CD4-positive, alpha-beta T cell treated with Interleukin-6 for 4 hours (primary cell): ENCODE data around the gene NLN.
"Not testable (repeated sequence)": the region's sequence is repeated elsewhere in the genome, so short reads cannot be mapped to it uniquely, and the experiment has no call there.

Experiments
- DNase-seq: peaks from one replicate; pipeline ENCODE4 v3.0.0-alpha.2; 2020; ENCODE audit warnings: mixed read lengths

Gene NLN

DNA sequence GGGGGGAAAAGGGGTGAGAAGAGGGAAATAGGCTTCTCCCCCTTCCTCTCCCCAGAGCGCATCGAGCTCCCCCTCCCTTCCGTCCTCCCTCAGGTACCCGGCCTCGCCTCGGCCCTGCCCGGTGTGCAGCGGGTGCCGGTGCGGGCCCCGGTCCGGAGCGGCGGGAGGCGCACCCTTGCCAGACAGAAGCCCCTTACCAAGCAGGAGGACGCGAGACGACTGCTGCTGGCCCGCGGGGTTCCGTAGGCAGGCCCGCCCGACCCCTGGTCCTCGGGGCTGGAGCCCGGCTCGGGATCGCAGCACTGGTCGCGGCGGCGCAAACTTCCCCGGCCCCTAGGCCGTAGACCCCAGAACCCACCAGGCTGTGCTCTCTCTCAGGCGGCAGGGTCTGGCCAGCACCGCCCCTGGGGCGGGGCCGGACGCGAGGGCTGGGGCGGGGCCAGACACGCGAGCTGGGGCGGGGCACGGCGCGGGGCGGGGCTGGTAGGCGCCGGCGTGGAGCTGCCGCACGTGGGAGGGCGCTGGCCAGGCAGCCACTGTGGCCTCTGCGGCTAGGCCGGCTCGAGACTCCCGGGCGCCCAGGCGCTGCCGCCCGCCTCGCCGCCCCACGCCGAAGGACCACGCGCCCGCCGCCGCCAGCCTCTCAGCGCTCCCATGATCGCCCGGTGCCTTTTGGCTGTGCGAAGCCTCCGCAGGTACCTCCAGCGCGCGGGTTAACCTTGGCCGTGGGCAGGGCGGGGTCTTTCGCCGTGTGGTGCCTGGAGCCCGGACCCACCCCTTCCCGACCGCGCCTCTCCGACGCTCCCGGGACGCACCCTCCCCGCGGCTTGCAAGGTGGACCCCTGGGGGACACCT is at the start of gene NLN, which contains the start of gene SGTB:
TSS of gene NLN (plus strand) at position 486 of the 855 bp plus-strand sequence. CDS start at position 655, 169 bp downstream.
TSS of gene SGTB (minus strand) at position 390 of the 855 bp plus-strand sequence. CDS start 1,302 bp downstream, outside the sequence.
- peak; percentile 86 for DNase-seq

DNA sequence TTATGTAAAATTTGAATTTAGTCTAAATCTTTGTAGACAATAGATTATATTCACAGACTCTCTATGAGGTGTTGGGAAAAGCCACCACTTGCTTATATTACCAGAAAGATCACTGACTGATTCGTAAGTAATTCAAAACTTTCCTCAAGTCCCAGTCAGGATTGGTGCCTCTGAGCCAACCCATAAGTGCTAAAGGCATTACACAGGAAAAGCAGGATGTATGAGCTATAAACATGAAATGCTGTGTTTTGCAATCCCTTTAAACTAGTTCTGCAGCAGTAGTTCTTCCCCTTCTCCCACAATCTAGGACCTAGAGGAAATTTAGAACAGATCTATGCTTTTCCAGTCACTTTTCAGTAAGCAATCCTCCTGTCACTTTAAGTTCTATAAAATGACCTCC is 49.2 kb upstream of the NLN start:
- DNase-seq: no peak

DNA sequence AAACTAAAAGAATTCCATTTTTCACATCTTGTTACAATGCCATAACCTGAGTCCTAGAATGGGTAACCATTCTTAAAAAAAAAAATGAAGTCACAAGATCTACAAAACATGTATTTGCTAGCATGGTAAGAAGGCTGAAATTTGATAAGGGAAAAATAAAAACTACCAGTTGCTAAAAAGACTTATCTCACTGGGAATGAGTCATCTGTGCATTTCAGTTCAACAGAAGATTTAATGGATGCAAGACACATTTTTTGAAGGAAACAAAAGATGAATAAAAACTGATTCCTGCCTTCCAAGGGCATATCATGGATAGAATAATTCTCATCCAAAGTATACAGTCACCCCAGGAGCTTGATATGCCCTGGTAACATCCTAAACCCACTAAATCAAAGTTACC is 47.3 kb upstream of the NLN start:
- no peak for DNase-seq

DNA sequence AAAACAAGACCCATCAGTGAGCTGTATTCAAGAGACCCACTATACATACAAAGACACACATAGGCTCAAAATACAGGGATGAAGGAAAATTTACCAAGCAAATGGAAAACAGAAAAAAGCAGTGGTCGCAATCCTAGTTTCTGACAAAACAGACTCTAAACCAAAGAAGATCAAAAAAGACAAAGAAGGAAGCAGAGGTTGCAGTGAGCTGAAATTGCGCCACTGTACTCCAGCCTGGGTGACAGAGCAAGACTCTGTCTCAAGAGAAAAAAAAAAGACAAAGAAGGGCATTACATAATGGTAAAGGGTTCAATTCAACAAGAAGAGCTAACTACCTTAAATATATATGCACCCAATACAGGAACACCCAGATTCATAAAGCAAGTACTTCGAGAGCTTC is 45.9 kb upstream of the NLN start:
- not testable (repeated sequence) for DNase-seq

DNA sequence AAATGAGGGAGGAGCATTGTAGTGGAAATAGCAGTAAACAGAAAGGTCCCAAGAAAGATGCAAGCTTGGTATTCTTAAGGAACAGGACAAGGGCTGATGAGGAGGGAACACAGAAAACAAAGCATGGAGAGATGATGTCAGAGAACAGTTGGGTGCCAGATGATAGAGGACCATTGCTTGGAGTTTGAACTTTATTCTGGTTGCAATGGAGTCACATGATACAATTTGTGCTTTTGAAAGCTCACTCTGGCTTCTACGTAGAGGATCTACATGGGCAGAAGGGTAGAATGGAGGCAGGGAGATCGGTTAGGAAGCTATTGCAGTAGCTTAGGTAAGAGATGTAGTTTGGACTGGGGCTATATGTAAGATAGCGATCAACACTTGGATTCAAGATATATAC is 39.9 kb upstream of the NLN start:
- DNase-seq: no peak

GRCh38 chr5:65693121-65693520 is 28.9 kb upstream of the NLN start:
- no peak for DNase-seq

DNA sequence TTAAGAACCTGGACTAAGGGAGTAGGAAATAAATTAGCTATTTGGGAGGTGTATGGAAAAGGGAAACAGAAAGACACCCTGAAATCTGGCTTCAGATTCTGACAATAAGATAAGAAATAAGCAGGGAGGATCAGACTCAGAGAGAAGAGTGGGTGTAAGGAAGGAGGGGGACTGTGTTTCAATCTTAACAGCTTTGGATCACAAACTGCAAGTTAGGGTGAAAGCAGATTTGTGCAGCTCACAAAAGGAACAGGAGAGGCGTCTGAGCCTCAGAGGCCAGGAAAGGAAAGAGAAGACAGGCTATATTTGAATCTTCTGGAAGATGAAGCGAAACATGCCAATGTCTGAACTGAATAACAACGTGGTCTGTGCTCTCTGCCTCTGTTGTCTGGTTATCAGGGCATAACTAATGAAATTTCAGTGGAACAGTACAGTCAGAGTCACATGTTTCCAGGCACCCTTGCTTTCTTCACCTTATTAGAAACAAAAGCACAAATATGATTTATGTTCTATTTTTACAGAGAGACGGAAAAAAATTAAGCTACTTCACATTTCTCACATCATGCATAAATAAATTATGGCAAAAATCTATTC is 26.7 kb upstream of the NLN start:
- no peak for DNase-seq

DNA sequence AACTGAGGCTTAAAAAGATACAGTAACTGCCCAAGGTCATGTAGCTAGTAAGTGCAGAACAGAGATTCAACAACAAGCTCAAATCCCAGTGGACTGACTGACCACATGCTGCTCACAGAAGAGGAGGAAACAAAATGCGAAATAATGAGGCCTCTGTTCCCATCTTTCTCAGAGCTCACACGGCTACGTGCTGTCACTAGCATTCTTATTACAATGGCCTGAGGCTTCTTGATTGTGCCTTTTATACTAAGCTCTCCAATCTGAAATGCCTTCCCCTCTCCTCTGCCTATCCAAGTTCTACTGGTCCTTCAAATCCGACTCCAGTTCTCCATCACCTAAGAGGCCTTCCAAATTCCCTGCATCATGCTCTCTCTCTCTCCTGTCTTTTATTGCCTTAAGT is 26.1 kb upstream of the NLN start:
- no peak for DNase-seq

DNA sequence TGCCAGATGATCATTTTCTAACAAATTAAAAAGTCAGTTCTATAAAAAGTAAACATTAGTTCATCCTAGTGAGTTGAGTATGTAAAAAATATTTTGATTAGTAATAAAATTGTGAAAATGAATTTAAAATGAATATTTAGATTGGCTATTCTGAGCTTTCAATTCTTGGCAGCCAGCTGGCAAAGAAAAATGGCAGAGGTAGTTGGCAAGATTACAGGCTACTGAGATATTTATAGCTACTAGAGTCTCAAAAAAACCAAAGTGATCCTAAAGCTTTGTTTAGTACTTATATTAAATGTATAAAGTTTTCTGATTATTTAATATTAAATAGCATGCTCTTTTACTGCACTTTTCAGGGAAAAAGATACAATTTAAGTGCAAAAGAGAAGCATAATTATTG is 25.1 kb upstream of the NLN start:
- DNase-seq: no peak

- no peak for DNase-seq
These were observed 22.7 kb upstream of the NLN start for GRCh38 chr5:65699338-65699737.

DNA sequence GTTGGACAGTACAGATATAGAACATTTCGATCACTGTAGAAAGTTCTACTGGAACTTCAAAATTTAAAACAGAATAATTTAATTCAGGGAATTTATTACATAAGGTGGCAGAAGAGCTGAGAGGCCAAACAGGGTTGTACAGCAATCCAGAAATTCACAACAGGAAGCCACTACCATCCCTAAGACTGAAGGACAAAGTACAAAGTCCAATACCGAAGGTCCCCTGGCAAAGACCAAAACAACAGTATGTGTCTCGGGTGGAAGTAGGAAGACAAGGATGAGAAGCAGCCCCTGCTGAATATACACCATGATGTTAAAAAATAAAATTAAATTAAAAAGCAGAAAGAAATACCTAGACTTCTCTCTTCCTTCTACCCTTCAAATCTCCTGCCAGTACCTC is 20.0 kb upstream of the NLN start:
- no peak for DNase-seq

GRCh38 chr5:65704621-65705239 is 17.3 kb upstream of the NLN start:
- DNase-seq: no peak

DNA sequence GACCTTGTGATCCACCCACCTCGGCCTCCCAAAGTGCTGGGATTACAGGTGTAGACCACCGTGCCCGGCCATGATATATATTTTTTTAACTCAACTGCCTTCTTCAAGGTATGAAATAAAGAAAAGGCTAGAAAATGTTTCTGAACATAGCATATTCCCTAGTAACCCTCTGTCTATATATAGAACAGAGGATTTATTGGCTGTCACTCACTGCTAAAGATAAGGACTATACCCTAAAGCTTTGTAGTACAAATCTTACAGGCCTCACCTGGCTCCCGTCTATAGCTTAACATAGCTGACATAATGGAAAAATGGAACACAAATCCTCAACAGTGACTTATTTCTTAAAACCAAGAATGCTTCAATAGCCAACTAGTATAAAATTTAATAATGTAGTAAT is 14.3 kb upstream of the NLN start:
- DNase-seq: no peak

DNA sequence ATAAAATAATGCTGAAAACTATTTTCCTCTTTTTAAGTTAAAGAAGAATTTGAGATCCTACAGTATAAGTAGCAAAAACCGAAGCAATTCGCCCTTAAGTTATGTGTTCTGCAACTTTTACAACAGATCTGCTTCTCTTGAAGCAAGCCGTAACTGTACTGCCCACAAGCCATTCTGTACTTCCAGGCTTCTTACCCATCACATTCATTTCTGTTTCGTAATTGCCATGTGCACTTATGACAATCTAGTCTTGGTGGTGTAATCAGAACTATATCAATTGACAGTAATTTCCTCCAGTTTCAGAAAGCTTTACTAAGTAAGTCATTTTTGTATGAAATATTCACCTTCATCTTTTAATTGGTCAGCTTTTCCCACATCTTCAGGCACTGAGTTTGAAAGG is 13.9 kb upstream of the NLN start:
- no peak for DNase-seq

GRCh38 chr5:65718576-65719310 is 3.3 kb upstream of the NLN start:
- no peak for DNase-seq

DNA sequence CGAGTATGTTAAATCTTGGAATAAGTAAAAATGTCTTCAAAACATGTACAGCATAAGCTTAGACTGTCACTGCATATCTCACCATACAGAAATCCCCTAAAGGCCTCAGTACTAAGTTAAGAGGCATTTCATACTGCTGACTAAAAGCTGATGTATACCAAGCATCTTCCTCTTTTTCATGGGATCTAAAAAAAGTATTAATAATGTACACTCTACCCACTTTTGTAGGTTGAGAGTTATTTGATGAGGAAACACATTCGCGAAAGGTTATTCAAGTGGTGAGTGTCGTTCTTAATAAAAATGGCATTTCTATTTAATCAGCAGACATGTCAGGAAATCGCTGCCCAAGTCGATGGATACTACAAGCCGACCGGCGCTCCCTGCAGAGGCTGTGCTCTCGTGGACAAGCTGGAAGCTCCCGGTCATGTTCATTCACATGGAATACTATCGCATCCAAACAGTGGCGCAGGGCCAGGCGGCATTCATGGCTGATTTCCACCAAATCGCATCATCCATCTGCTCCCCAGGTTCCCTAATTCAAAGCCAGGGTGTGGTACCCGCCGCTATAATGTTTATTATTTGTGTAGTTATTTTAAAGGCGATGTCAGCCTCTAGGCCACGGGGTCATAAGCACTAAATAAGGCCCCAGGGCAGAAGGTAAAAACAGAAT is 820 bp upstream of the NLN start:
- peak; percentile 21 for DNase-seq

DNA sequence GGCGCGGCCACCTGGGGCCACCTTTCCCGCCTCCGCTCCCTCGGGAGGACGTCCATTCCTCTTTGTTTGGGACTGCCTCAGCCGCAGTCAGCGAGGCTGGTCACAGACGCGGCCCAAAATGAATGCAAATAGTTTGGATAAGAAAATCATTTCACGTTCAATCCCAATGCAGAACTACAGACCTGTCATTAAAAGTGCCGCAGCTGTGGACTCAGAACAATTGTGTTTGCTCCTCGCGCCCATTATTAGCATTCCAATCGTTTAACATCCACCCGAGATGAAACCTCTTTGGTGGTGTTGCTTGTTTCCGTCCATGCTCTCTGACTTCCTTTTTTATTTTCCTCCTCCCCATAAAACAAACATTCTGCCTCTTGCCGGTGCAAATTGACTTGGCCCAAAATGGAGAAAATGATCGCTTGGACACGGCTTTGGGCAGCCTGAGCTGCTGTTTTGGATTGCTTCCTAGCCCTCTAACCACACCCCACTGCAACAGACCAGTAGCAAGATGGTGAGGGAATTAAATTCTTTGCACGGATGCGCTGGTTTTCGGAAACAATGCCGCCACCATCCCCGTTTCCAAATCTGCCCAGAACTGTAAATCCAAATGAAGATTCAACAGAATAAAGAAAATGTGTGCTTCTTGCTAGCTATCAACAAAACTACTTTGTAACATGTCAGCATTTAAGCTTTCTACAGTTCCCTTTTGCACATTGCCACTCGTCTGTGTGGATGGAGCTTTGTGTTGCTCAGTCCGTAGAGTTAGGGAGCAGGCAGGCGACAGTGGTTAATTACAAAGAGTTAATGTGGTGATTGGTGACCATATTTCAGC is 784 bp downstream of the NLN start:
- peak; percentile 10 for DNase-seq

- DNase-seq: no peak
These were observed 5.6 kb downstream of the NLN start for GRCh38 chr5:65727491-65728156.

DNA sequence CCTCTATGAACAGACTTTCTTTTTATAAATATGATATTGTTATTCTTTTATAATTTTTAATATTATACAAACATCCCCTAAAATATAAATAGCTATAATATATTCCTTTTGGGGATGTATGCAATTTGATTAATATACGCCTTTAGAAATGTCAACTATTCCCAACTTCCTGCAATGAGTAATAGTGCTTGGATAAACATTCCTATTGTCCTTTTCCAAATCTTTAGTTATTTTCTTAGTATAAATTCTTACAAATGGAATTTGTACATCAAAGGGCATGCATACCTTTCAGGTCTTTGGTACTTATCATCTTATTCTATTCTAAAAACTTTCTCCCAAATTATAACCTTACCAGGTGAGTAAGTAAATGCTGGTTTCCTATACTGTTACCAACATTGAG is 6.2 kb downstream of the NLN start:
- DNase-seq: no peak

DNA sequence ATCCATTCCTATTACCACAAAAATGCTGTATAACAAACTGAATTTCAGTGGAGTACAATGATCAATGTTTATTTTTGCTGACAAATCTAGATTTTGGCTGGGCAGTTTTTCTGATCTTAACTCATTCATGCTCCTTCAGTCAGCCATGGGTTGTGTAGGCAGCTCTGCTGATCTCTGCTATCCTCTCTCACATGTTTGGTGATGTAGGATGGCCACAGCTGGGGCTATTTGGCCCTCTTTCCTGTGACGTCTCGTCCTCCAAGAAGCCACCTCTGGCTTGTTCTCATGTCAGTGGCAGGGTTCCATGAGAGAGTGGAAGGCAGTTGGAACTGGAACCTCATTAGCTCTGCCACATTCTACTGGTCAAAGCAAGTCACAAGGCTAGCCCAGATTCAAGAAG is 8.9 kb downstream of the NLN start:
- DNase-seq: no peak

- DNase-seq: not testable (repeated sequence)
These were observed 10.0 kb downstream of the NLN start for GRCh38 chr5:65732046-65732445.
